SK-N-SH (cell line): Measurements from ENCODE around the gene ZNF628. TPM values are rescaled to one million over a fixed set of nuclear protein-coding genes. Genes with fewer than 3 reads are reported as not detected.

ENCODE experiments used
- CTCF ChIA-PET: fragments of 300-600, 350-600 bp; formaldehyde crosslinking; extraction: SDS; loops from one replicate; lab custom pipeline; 2021; lab: Yijun Ruan, JAX
- POLR2A ChIA-PET: fragments of 350-600 bp; sonication (Branson Sonifier 250); formaldehyde crosslinking; extraction: SDS; loops from one replicate; lab custom pipeline; 2020; ENCODE audit warnings: antibody characterized with exemption, inconsistent platforms; lab: Yijun Ruan, JAX
- DNase-seq: peaks from one replicate; pipeline ENCODE4 v3.0.0; 2012
- H2AFZ ChIP-seq: fragments of 200-600 bp; sonication (generic); 2 replicates; pipeline ENCODE4 v1.8.1; 2016; ENCODE audit warnings: antibody characterized with exemption, mild to moderate bottlenecking, low read depth
- H3F3A ChIP-seq: fragments of 200-600 bp; sonication (generic); replicated peaks from 2 replicates; pipeline ENCODE3; 2016; ENCODE audit warnings: antibody characterized with exemption, mild to moderate bottlenecking; ENCODE audit not compliant: insufficient read depth
- H3K27ac ChIP-seq, 2 experiments: fragments of 200-500 bp in 1 of 2; fragments of 200-600 bp in 1 of 2; sonication (Bioruptor generic) in 1 of 2; sonication (generic), shearing (Covaris generic) in 1 of 2; 2 replicates each; pipeline versions ENCODE4 v1.5.1 to v1.6.1; 2014 to 2016; ENCODE audit warnings: low read depth in 2 of 2, inconsistent platforms in 1 of 2, low read length in 1 of 2, mild to moderate bottlenecking in 1 of 2, mixed read lengths in 1 of 2
- H3K27me3 ChIP-seq: fragments of 200-600 bp; sonication (generic), shearing (Covaris generic); 2 replicates; pipeline ENCODE4 v1.6.1; 2016; ENCODE audit warnings: mixed run types; ENCODE audit not compliant: insufficient read depth
- H3K36me3 ChIP-seq, 2 experiments: fragments of 200-500 bp in 1 of 2; fragments of 200-600 bp in 1 of 2; sonication (Bioruptor generic) in 1 of 2; sonication (generic) in 1 of 2; replicated peaks in 1 of 2; 2 replicates each; pipeline versions ENCODE3 to v1.5.1; 2014 to 2016; ENCODE audit warnings: low read length in 1 of 2, mild to moderate bottlenecking in 1 of 2; ENCODE audit not compliant: insufficient read depth in 2 of 2, control insufficient read depth in 1 of 2
- H3K4me1 ChIP-seq, 2 experiments: fragments of 200-500 bp in 1 of 2; fragments of 200-600 bp in 1 of 2; sonication (Bioruptor generic) in 1 of 2; sonication (generic), shearing (Covaris generic) in 1 of 2; 2 replicates each; pipeline versions ENCODE4 v1.5.1 to v1.6.1; 2014 to 2016; ENCODE audit warnings: low read depth in 1 of 2, low read length in 1 of 2, mixed run types in 1 of 2; ENCODE audit not compliant: insufficient read depth in 2 of 2, control insufficient read depth in 1 of 2
- H3K4me2 ChIP-seq: fragments of 200-600 bp; sonication (generic), shearing (Covaris generic); 2 replicates; pipeline ENCODE4 v1.6.1; 2017; ENCODE audit warnings: mixed run types
- H3K4me3 ChIP-seq, 2 experiments: fragments of 200-500 bp in 1 of 2; fragments of 200-600 bp in 1 of 2; sonication (Bioruptor generic) in 1 of 2; sonication (generic), shearing (Covaris generic) in 1 of 2; 2 replicates each; pipeline versions ENCODE4 v1.5.1 to v1.8.1; 2014 to 2016; ENCODE audit warnings: low read depth in 2 of 2, inconsistent platforms in 1 of 2, low read length in 1 of 2, mild to moderate bottlenecking in 1 of 2, mixed read lengths in 1 of 2, moderate library complexity in 1 of 2
- H3K79me2 ChIP-seq: fragments of 200-600 bp; sonication (generic); 2 replicates; pipeline ENCODE4 v1.8.1; 2017; ENCODE audit warnings: mild to moderate bottlenecking; ENCODE audit not compliant: insufficient read depth
- H3K9ac ChIP-seq: fragments of 200-600 bp; sonication (generic); 2 replicates; pipeline ENCODE4 v1.6.1; 2017; ENCODE audit warnings: mixed run types
- H3K9me2 ChIP-seq: fragments of 200-600 bp; sonication (generic); 2 replicates; pipeline ENCODE4 v1.6.1; 2017; ENCODE audit warnings: mixed run types
- H3K9me3 ChIP-seq: fragments of 200-600 bp; sonication (generic); 2 replicates; pipeline ENCODE4 v1.6.1; 2017; ENCODE audit warnings: mixed run types, mild to moderate bottlenecking, moderate library complexity
- H4K20me1 ChIP-seq: fragments of 200-600 bp; sonication (generic); 2 replicates; pipeline ENCODE4 v1.6.1; 2017; ENCODE audit warnings: mild to moderate bottlenecking, mixed run types; ENCODE audit not compliant: insufficient read depth
- CHD2 ChIP-seq: fragments of 150-350 bp; IDR thresholded peaks from 2 replicates; pipeline ENCODE4 v1.6.1; 2018; ENCODE audit warnings: low read length; ENCODE audit not compliant: partially characterized antibody
- CTCF ChIP-seq: fragments of 200-600 bp; sonication (generic); IDR thresholded peaks from 2 replicates; pipeline ENCODE4 v1.6.1; 2017; ENCODE audit warnings: antibody characterized with exemption, mild to moderate bottlenecking, moderate library complexity
- ELF1 ChIP-seq: IDR thresholded peaks from 2 replicates; pipeline ENCODE4 v1.4.0; 2012
- EZH2phosphoT487 ChIP-seq: fragments of 200-600 bp; sonication (generic); IDR thresholded peaks from 2 replicates; pipeline ENCODE4 v1.6.1; 2017; ENCODE audit warnings: low read depth, mixed run types, mild to moderate bottlenecking, antibody characterized with exemption, moderate library complexity, borderline replicate concordance
- FOSL2 ChIP-seq: IDR thresholded peaks from 2 replicates; pipeline ENCODE4 v1.4.0; 2012; ENCODE audit warnings: low read depth, mild to moderate bottlenecking, moderate library complexity, borderline replicate concordance
- MXI1 ChIP-seq: IDR thresholded peaks from 2 replicates; pipeline ENCODE4 v1.6.1; 2012; ENCODE audit warnings: mild to moderate bottlenecking, low read depth, low read length, improper control_type of control experiment
- NFIC ChIP-seq: IDR thresholded peaks from 2 replicates; pipeline ENCODE4 v1.4.0; 2012; ENCODE audit warnings: borderline replicate concordance
- NRF1 ChIP-seq: IDR thresholded peaks from 2 replicates; pipeline ENCODE4 v1.6.1; 2012; ENCODE audit warnings: low read depth, mild to moderate bottlenecking, low read length
- REST ChIP-seq: IDR thresholded peaks from 2 replicates; pipeline ENCODE4 v1.6.1; 2012; ENCODE audit warnings: mild to moderate bottlenecking, low read depth, low read length, moderate library complexity
- RXRA ChIP-seq: IDR thresholded peaks from 2 replicates; pipeline ENCODE4 v1.4.0; 2012; ENCODE audit warnings: low read depth, mild to moderate bottlenecking, borderline replicate concordance
- TAF1 ChIP-seq: IDR thresholded peaks from 2 replicates; pipeline ENCODE4 v1.6.1; 2012; ENCODE audit warnings: low read depth, mild to moderate bottlenecking, low read length, moderate library complexity, borderline replicate concordance
- USF1 ChIP-seq: IDR thresholded peaks from 2 replicates; pipeline ENCODE4 v1.4.0; 2012; ENCODE audit warnings: low read depth, borderline replicate concordance
- USF2 ChIP-seq: fragments of 150-350 bp; IDR thresholded peaks from 2 replicates; pipeline ENCODE4 v1.6.1; 2017; ENCODE audit warnings: antibody characterized with exemption, low read length, low read depth, borderline replicate concordance
- ZBTB33 ChIP-seq: IDR thresholded peaks from 2 replicates; pipeline ENCODE4 v1.4.0; 2012; ENCODE audit warnings: low read depth, borderline replicate concordance
- WGBS: methylation state at CpG from one replicate; pipeline ENCODE4 v1.1.6; 2017; ENCODE audit warnings: low lambda C conversion rate; 5-methylcytosine and 5-hydroxymethylcytosine counted together
- polyA plus RNA-seq, 3 experiments: library from polyadenylated mRNA; depleted of rRNA; stranded (reverse); fragments of >200 nt; gene quantifications; 2 replicates each; pipeline ENCODE4 v1.2.3, GENCODE V29; 2012

The ZNF628 gene
- polyA plus RNA-seq, 1 of the 3 experiments (the other 2 are of a cell fraction) = 1.6 TPM

GRCh38 chr19:55492362-55492944 is 16.0 kb downstream of the ZNF628 start:
- no peak overlapping the region for H3K27ac ChIP-seq
- H3K4me3 ChIP-seq = no peak overlapping the region
- no peaks in the 10 kb centered on the region for H3K9me3 ChIP-seq
- H3K4me1 ChIP-seq = peaks cover 6 to 46% of the 10 kb centered on the region in 2 experiments; a peak in 3 of 4 replicates
- no peak overlapping the region for H2AFZ ChIP-seq
- H3F3A ChIP-seq = peaks cover 14% of the 10 kb centered on the region
- 53% methylated on average over 12 of the region's 12 CpGs for WGBS
- POLR2A ChIA-PET = interaction anchor here (1.1 kb wide), 1 partner anchor 18 kb away, joined by 3 read pairs; no protein-coding TSS in a partner anchor
- H3K36me3 ChIP-seq = no peaks in the 10 kb centered on the region
- H3K79me2 ChIP-seq = no peaks in the 10 kb centered on the region
- no peaks in the 10 kb centered on the region for H4K20me1 ChIP-seq
- H3K9ac ChIP-seq = no peak overlapping the region
- CTCF ChIA-PET = interaction anchor here (6.3 to 15.1 kb wide), 2 partner anchors 12 to 25 kb away, joined by 31 to 162 read pairs; no protein-coding TSS in a partner anchor
- no peak overlapping the region for H3K4me2 ChIP-seq
- H3K27me3 ChIP-seq = no peaks in the 10 kb centered on the region
- no peak for DNase-seq
- no peak for TF ChIP-seq MXI1
- H3K9me2 ChIP-seq = no peaks in the 10 kb centered on the region

- no peak for DNase-seq
- Histone ChIP-seq H3K9me3 (no peaks in the 10 kb centered on the region), H3K4me2 (peak overlapping the region; percentile 34; the same call in 1 of the 2 replicates), H3F3A (peaks cover 10% of the 10 kb centered on the region), H3K4me3 (no peak overlapping the region), H2AFZ (peak overlapping the region; percentile 23; the same call in 1 of the 2 replicates), H3K36me3 (no peaks in the 10 kb centered on the region), H3K27ac (peak overlapping the region in 1 of 2 experiments; percentile 25; a peak in 1 of 4 replicates), H3K4me1 (peaks cover 0 to 39% of the 10 kb centered on the region in 2 experiments; a peak in 1 of 4 replicates), H4K20me1 (no peaks in the 10 kb centered on the region), H3K9me2 (no peaks in the 10 kb centered on the region), H3K27me3 (no peaks in the 10 kb centered on the region), H3K9ac (no peak overlapping the region), H3K79me2 (no peaks in the 10 kb centered on the region)
- POLR2A ChIA-PET = interaction anchor here (0.7 to 1.1 kb wide), 2 partner anchors 16 to 17 kb away, joined by 3 read pairs; no protein-coding TSS in a partner anchor
- CTCF ChIA-PET = interaction anchor here (6.3 to 15.1 kb wide), 2 partner anchors 12 to 25 kb away, joined by 31 to 162 read pairs; no protein-coding TSS in a partner anchor
- 69% methylated on average over 17 of the region's 18 CpGs for WGBS
- TF ChIP-seq NRF1 = no peak
- TF ChIP-seq USF1 = no peak
- TF ChIP-seq ZBTB33 = no peak
- no peak for TF ChIP-seq EZH2phosphoT487
- TF ChIP-seq RXRA = no peak
- no peak for TF ChIP-seq TAF1
- no peak for TF ChIP-seq CTCF
- TF ChIP-seq ELF1 = no peak
- TF ChIP-seq FOSL2 = no peak
- TF ChIP-seq NFIC = no peak
- no peak for TF ChIP-seq USF2
- no peak for TF ChIP-seq CHD2
- TF ChIP-seq REST = no peak
These were observed 16.7 kb downstream of the ZNF628 start for GRCh38 chr19:55493052-55493644.
